Panc1 (cell line): Measurements from ENCODE around the gene RER1. TPM values are rescaled to one million over a fixed set of nuclear protein-coding genes. Genes with fewer than 3 reads are reported as not detected.

Experiments used
- ATAC-seq: fragments of 200-7000 bp; cut with Tn5 transposase; 2 replicates; pipeline ENCODE4 v1.9.1; 2020; ENCODE audit warnings: mild to moderate bottlenecking, moderate library complexity
- BruUV-seq: library from RNA; stranded (reverse); fragments of 400-500 nt; replicated peaks from 2 replicates; lab custom pipeline; 2021; lab: Mats Ljungman, UMichigan
- CTCF ChIA-PET: fragments of 300-600 bp; sonication (Branson Sonifier 250); formaldehyde crosslinking; loops from one replicate; lab custom pipeline; 2022; ENCODE audit warnings: antibody characterized with exemption; lab: Charles Lee
- POLR2A ChIA-PET: fragments of 300-600 bp; sonication (Branson Sonifier 250); formaldehyde crosslinking; loops from one replicate; lab custom pipeline; 2022; ENCODE audit warnings: antibody characterized with exemption; lab: Charles Lee
- DNase-seq: peaks from one replicate; pipeline ENCODE4 v3.0.0-alpha.2; 2010; ENCODE audit warnings: low read depth, low spot score
- H3K27ac ChIP-seq: 2 replicates; pipeline ENCODE4 v1.5.1; 2011; ENCODE audit warnings: mild to moderate bottlenecking, low read length, inconsistent platforms
- H3K27me3 ChIP-seq: fragments of 200-500 bp; sonication (Bioruptor generic); 2 replicates; pipeline ENCODE4 v1.6.0; 2014; ENCODE audit warnings: low read length, inconsistent platforms; ENCODE audit not compliant: control insufficient read depth, insufficient read depth
- H3K36me3 ChIP-seq: fragments of 200-500 bp; sonication (Bioruptor generic); 2 replicates; pipeline ENCODE4 v1.5.1; 2014; ENCODE audit warnings: inconsistent platforms, mild to moderate bottlenecking, low read length, moderate library complexity; ENCODE audit not compliant: control insufficient read depth, insufficient read depth
- H3K4me1 ChIP-seq: 2 replicates; pipeline ENCODE4 v1.5.1; 2011; ENCODE audit warnings: inconsistent platforms, mild to moderate bottlenecking, low read length, moderate library complexity; ENCODE audit not compliant: control insufficient read depth, insufficient read depth
- H3K4me3 ChIP-seq, 2 experiments: 2 replicates each; pipeline ENCODE4 v1.5.1; 2011 to 2012; ENCODE audit warnings: low read depth in 2 of 2, low read length in 2 of 2, mild to moderate bottlenecking in 2 of 2, inconsistent platforms in 1 of 2, moderate library complexity in 1 of 2
- H3K9me3 ChIP-seq: fragments of 200-500 bp; sonication (Bioruptor generic); 2 replicates; pipeline ENCODE4 v1.5.1; 2014; ENCODE audit warnings: low read depth, mild to moderate bottlenecking, inconsistent platforms, low read length, moderate library complexity; ENCODE audit not compliant: control insufficient read depth, insufficient read depth
- CTCF ChIP-seq: fragments of 450-650 bp; IDR thresholded peaks from 2 replicates; pipeline ENCODE4 v1.5.1; 2017; ENCODE audit warnings: mild to moderate bottlenecking
- POLR2AphosphoS5 ChIP-seq: IDR thresholded peaks from 2 replicates; pipeline ENCODE4 v1.6.1; 2012; ENCODE audit warnings: mild to moderate bottlenecking, low read depth, low read length, moderate library complexity
- REST ChIP-seq, 2 experiments: IDR thresholded peaks; 2 replicates each; pipeline ENCODE4 v1.6.1; 2011 to 2012; ENCODE audit warnings: low read depth in 2 of 2, control low read depth in 1 of 2, low read length in 1 of 2, mild to moderate bottlenecking in 1 of 2, moderate library complexity in 1 of 2; ENCODE audit not compliant: insufficient read depth in 1 of 2
- SIN3A ChIP-seq: IDR thresholded peaks from 2 replicates; pipeline ENCODE4 v1.6.1; 2012; ENCODE audit warnings: low read depth, mild to moderate bottlenecking, low read length, moderate library complexity, borderline replicate concordance; ENCODE audit not compliant: insufficient read depth
- TCF7L2 ChIP-seq: IDR thresholded peaks from 2 replicates; pipeline ENCODE4 v1.6.1; 2011; ENCODE audit warnings: mild to moderate bottlenecking, low read depth, low read length, inconsistent platforms
- in situ Hi-C: cut with HindIII; loops from 2 replicates; pipeline ENCODE4 v1.10.0; 2016; ENCODE audit warnings: low sequenced_read_pairs, low pct_unique_long_range_greater_than_20kb
- intact Hi-C: fragments of 100-400 bp; cut with micrococcal nuclease; formaldehyde crosslinking; loops from one replicate; pipeline ENCODE4 v1.10.0; 2022; ENCODE audit not compliant: unreplicated experiment
- total RNA-seq: library from RNA; stranded (reverse); gene quantifications from one replicate; pipeline ENCODE4 v1.2.1, GENCODE V29; 2021; ENCODE audit not compliant: unreplicated experiment

The RER1 gene
- total RNA-seq, 1 experiment from 2014 or later: 235 TPM

- ChIA-PET POLR2A (no interaction called here), CTCF (no interaction called here)
- Histone ChIP-seq H3K9me3 (no peaks in the 10 kb centered on the region), H3K27me3 (no peaks in the 10 kb centered on the region), H3K4me1 (peaks cover 26% of the 10 kb centered on the region), H3K27ac (0 out of 2 replicates have a peak overlapping the region, but pooled peaks have one; percentile 32), H3K4me3 (no peak overlapping the region), H3K36me3 (peaks cover 14% of the 10 kb centered on the region; the same call in 1 of the 2 replicates)
- no TSS peak for BruUV-seq
- DNase-seq (no peak), ATAC-seq (no peak)
- no peak for TF ChIP-seq CTCF
- TF ChIP-seq POLR2AphosphoS5: no peak
- no peak for TF ChIP-seq TCF7L2
- TF ChIP-seq REST (IDR thresholded peaks at IDR 0.05; ENCODE audit: insufficient read depth in 1 of 2, low read depth in 2 of 2, low read length in 1 of 2): no peak
- TF ChIP-seq SIN3A: no peak
- in situ Hi-C loops (loop anchor here (10.0 kb wide), 1 partner anchor 200 kb away; the partner anchor contains the start of gene FAAP20), intact Hi-C loops (no loop called here)
Measured at GRCh38 chr1:2394761-2395160, 3.1 kb downstream of the RER1 start.

GRCh38 chr1:2395245-2395644, 3.6 kb downstream of the RER1 start:
- DNase-seq: no peak
- Histone ChIP-seq H3K27me3 (no peaks in the 10 kb centered on the region), H3K9me3 (no peaks in the 10 kb centered on the region), H3K4me3 (no peak overlapping the region), H3K36me3 (peaks cover 14% of the 10 kb centered on the region; the same call in 1 of the 2 replicates), H3K27ac (no peak overlapping the region), H3K4me1 (peaks cover 22% of the 10 kb centered on the region)
- ATAC-seq: no peak
- ChIA-PET CTCF (no interaction called here), POLR2A (no interaction called here)
- BruUV-seq: no TSS peak
- in situ Hi-C loops: loop anchor here (10.0 kb wide), 1 partner anchor 200 kb away; the partner anchor contains the start of gene FAAP20
- TF ChIP-seq CTCF (no peak), SIN3A (no peak), TCF7L2 (no peak), REST (IDR thresholded peaks at IDR 0.05; ENCODE audit: insufficient read depth in 1 of 2, low read depth in 2 of 2, low read length in 1 of 2) (no peak), POLR2AphosphoS5 (no peak)
- intact Hi-C loops: no loop called here
